Tongue (tissue), 2 donors: ENCODE data around the gene CACNB2. TPM values are rescaled to one million over a fixed set of nuclear protein-coding genes. Genes with fewer than 3 reads are reported as not detected.
"Not testable (repeated sequence)": the region's sequence is repeated elsewhere in the genome, so short reads cannot be mapped to it uniquely, and the experiment has no call there.

Source experiments
- DNase-seq: peaks from one replicate; pipeline ENCODE4 v3.0.0-alpha.2; 2015
- total RNA-seq: library from RNA; depleted of rRNA; stranded (reverse); fragments of >200 nt; gene quantifications from one replicate; pipeline ENCODE4 v1.2.3, GENCODE V29; 2014

Gene CACNB2
- total RNA-seq, 1 donor from 2014 or later: 3.3 TPM

DNA sequence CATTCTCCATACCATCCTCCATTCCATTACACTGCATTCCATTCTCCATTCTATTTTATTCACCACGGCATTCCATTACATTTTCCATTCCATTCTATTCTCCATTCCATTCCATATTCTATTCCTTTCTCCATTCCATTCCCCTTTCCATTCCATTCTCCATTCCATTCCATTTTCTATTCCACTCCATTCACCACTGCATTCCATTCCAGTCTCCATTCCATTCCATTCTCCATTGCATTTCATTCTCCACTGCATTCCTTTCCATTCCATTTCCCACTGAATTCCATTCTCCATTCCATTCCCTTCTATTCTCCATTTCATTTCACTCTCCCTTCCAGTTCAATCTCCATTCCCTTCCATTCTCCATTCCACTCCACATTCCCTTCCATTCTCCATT lies 431.6 kb downstream of the CACNB2 start:
- DNase-seq: no peak

DNA sequence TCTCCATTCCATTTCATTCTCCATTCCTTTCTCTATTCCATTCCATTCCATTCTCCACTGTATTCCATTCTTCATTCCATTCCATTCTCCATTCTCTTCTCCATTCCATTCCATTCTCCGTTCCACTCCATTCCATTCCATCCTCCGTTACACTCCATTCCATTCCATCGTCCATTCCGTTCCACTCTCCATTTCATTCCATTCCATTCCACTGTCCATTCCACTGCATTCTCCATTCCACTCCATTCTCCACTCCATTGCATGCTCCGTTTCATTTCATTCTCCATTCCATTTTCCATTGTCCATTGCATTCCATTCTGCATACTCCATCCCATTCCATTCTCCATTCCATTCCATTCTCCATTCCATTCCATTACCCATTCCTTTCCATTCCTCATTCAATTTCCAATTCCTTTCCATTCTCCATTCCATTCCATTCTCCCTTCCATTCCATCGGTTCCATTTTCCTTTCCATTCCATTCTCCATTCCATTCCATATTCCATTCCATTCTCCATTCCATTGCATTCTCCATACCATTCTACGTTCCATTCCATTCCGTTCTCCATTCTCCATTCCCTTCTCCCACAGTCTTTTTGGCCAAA lies 432.8 kb downstream of the CACNB2 start:
- no peak for DNase-seq

DNA sequence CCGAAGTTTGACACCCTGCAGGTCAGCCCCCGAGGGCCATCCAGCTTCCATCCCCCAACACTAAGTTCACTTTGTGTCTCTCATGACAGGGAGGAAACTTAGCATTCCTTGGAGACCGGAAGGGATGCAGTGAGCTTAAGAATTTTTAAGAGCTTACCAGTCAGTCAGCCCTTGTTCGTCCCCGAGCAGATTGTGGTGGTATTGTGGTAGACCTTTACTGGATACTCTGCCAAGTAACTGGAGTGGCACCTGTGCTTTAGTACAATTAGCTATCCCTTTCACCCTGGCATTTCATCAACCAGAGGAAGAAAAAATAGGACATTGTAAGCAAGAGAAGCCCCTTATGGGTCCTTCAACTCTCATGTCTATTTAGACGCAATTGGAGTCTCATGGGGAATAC lies 436.4 kb downstream of the CACNB2 start:
- DNase-seq: no peak

DNA sequence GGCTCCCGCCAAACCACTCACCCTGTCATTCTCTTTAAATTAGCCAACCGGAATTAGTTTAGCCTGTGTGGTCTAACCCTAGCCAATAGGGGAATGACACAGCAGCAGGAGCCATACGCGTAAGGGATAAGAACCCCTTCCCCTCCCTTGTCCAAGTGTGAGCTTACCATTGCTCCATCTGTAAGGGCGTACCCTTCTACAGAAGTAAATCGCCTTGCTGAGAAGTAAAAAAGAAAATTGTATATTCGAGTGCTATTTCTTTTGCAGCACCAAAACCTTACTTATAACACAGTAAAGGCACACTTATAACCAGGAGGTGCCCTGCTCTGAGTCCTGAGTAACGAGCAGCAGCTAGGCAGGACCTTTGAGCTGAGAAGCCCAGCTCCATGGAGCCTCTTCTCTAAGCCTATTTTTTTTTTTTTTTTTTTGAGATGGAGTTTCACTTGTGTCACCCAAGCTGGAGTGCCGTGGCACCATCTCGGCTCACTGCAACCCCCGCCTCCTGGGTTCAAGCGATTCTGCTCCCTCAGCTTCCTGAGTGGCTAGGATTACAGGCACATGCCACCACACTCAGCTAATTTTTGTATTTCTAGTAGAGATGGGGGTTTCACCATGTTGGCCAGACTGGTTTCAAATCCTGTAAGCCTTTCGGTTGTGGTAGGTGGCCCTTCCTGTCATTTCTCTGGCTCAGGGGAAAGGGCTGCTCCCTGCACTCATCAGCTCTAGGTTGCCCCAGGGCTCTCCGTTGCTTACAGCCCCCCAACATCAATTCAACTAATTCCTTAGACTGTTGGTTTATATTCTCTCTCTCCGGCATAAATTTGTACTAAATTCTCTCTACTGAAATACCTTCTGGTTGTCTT lies 437.8 kb downstream of the CACNB2 start:
- no peak for DNase-seq

DNA sequence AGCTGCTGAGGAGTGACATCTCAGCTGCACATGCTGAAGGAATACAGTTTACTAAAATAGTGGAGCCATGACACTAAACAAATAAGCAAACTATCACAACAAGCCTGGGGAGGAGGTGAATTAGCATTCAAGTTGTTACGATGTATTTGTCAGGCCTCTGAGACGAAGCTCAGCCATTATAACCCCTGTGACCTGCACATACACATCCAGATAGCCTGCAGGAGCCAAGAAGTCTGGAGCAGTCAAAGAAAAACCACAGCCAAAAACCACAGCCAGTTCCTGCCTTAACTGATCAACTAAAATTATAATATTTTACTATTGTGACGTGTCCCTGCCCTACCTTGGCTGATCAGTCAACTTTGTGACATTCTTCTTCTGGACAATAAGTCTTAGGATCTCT lies 442.6 kb downstream of the CACNB2 start:
- DNase-seq: no peak

DNA sequence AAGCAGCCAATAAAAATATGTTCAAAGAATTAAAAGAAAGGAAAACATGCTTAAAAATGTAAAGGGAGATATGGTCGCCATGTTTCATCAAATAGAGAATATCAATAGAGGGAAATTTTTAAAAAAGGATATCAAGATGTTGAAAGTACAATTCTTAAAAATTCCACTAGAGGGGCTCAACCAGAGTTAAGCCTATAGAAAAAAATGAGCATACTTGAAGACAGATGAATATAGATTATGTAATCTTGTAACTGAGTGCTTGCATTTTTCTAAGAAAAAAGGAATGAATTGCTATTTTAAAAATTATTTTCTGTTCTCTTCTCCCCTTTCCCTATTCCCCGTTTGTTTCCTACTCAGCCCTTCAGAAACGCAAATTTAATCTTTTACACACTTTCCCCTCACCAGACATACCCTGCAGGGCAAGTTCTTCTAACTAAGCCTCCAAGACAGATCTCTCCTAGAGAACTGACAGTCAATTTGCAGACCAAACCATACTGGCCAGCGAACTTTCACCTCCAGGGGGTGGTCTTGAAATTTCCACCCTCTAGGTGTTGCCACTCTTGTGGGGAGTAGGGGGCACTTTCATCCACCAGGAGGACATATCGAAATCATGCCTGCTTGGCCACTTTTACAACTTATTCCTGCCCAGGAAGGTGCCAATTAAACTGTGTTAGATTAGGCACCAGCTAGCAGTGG lies 443.5 kb downstream of the CACNB2 start:
- DNase-seq: no peak

DNA sequence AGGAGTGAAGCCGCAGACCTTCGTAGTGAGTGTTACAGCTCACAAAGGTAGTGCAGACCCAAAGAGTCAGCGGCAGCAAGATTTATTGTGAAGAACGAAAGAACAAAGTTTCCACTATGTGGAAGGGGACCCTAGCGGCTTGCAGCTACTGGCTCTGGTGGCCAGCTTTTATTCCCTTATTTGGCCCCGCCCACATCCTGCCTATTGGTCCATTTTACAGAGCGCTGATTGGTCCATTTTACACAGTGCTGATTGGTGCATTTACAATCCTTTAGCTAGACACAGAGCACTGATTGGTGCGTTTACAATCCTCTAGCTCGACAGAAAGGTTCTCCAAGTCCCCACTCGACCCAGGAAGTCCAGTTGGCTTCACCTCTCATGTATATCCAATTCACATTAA lies 446.4 kb downstream of the CACNB2 start:
- DNase-seq: not testable (repeated sequence)

DNA sequence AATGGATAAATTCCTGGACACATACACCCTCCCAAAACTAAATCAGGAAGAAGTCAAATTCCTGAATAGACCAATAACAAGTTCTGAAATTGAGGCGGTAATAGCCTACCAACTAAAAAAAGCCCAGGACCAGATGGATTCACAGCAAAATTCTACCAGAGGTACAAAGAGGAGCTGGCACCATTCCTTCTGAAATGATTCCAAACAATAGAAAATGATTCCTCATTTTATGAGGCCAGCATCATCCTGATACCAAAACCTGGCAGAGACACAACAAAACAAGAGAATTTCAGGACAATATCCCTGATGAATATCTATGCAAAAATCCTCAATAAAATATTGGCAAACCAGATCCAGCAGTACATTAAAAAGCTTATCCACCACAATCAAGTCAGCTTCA lies 450.9 kb downstream of the CACNB2 start:
- DNase-seq: not testable (repeated sequence)

Other genes with a start within 250 kb of the CACNB2 start
- not detected for gene SLC39A12, start 188.5 kb upstream of the CACNB2 start, total RNA-seq